Right atrium auricular region (tissue), 2 donors: Measurements from ENCODE around the gene KIF23. TPM values are rescaled to one million over a fixed set of nuclear protein-coding genes. Genes with fewer than 3 reads are reported as not detected.

Experiments
- DNase-seq: peaks from one replicate; pipeline ENCODE4 v3.0.0-alpha.2; 2019; ENCODE audit warnings: low spot score
- H3K27ac ChIP-seq, 2 donors: fragments of 200-600 bp; sonication (generic); 1 replicate in 1 of 2; 2 replicates in 1 of 2; pipeline ENCODE4 v1.5.1; 2016 to 2019
- H3K27me3 ChIP-seq, 2 donors: fragments of 200-600 bp; sonication (generic); one replicate each; pipeline versions ENCODE4 v1.5.1 to v1.6.0; 2017 to 2019
- H3K36me3 ChIP-seq: fragments of 200-600 bp; sonication (generic); one replicate; pipeline ENCODE4 v1.5.1; 2016
- H3K4me1 ChIP-seq, 2 donors: fragments of 200-600 bp; sonication (generic); one replicate each; pipeline versions ENCODE4 v1.5.1 to v1.6.0; 2017 to 2019
- H3K4me3 ChIP-seq, 2 donors: fragments of 200-600 bp; sonication (generic); 1 replicate in 1 of 2; 2 replicates in 1 of 2; pipeline ENCODE4 v1.5.1; 2017 to 2019; ENCODE audit warnings: mild to moderate bottlenecking in 1 of 2, moderate library complexity in 1 of 2
- H3K9me3 ChIP-seq, 2 donors: fragments of 200-600 bp; sonication (generic); one replicate each; pipeline ENCODE4 v1.5.1; 2019
- CTCF ChIP-seq, 2 donors: fragments of 200-600 bp; sonication (generic); IDR thresholded peaks; one replicate each; pipeline ENCODE4 v1.5.1; 2019; ENCODE audit warnings: antibody characterized with exemption in 2 of 2
- total RNA-seq, 2 donors: library from RNA; depleted of rRNA; stranded (reverse); fragments of >200 nt; gene quantifications; one replicate each; pipeline ENCODE4 v1.1.0, GENCODE V29; 2016

Gene KIF23
- total RNA-seq, 2 donors from 2014 or later, result 1.3 to 3.6 TPM

GRCh38 chr15:69484837-69485236 lies 70.7 kb downstream of the KIF23 start:
- Histone ChIP-seq H3K27ac (no peak overlapping the region), H3K4me1 (peaks cover 0 to 6% of the 10 kb centered on the region in 2 donors), H3K9me3 (peaks cover 0 to 12% of the 10 kb centered on the region in 2 donors), H3K36me3 (no peaks in the 10 kb centered on the region), H3K27me3 (no peaks in the 10 kb centered on the region), H3K4me3 (no peak overlapping the region)
- no peak for DNase-seq
- no peak for TF ChIP-seq CTCF (IDR thresholded peaks at IDR 0.05)

GRCh38 chr15:69486481-69487110 lies 72.4 kb downstream of the KIF23 start:
- peaks cover 0 to 6% of the 10 kb centered on the region in 2 donors for H3K4me1 ChIP-seq
- no peaks in the 10 kb centered on the region for H3K27me3 ChIP-seq
- no peak overlapping the region for H3K27ac ChIP-seq
- H3K36me3 ChIP-seq, result no peaks in the 10 kb centered on the region
- no peak overlapping the region for H3K4me3 ChIP-seq
- peaks cover 0 to 6% of the 10 kb centered on the region in 2 donors for H3K9me3 ChIP-seq
- TF ChIP-seq CTCF (IDR thresholded peaks at IDR 0.05), result no peak
- DNase-seq, result peak; percentile 7

- H3K9me3 ChIP-seq, result peaks cover 0 to 6% of the 10 kb centered on the region in 2 donors
- DNase-seq, result no peak
- TF ChIP-seq CTCF (IDR thresholded peaks at IDR 0.05), result no peak
- peaks cover 0 to 6% of the 10 kb centered on the region in 2 donors for H3K4me1 ChIP-seq
- H3K4me3 ChIP-seq, result no peak overlapping the region
- H3K27ac ChIP-seq, result peak overlapping the region in 1 of 2 donors; percentile 6
- no peaks in the 10 kb centered on the region for H3K36me3 ChIP-seq
- no peaks in the 10 kb centered on the region for H3K27me3 ChIP-seq
These were observed 75.0 kb downstream of the KIF23 start for GRCh38 chr15:69489073-69489571.

- Histone ChIP-seq H3K36me3 (no peaks in the 10 kb centered on the region), H3K9me3 (peaks cover 0 to 5% of the 10 kb centered on the region in 2 donors), H3K4me1 (peaks cover 0 to 6% of the 10 kb centered on the region in 2 donors), H3K4me3 (no peak overlapping the region), H3K27ac (peak overlapping the region in 1 of 2 donors; percentile 34), H3K27me3 (no peaks in the 10 kb centered on the region)
- no peak for DNase-seq
- TF ChIP-seq CTCF (IDR thresholded peaks at IDR 0.05), result no peak
These were observed 76.3 kb downstream of the KIF23 start for GRCh38 chr15:69490356-69491037.

- Histone ChIP-seq H3K4me3 (no peak overlapping the region), H3K36me3 (no peaks in the 10 kb centered on the region), H3K9me3 (no peaks in the 10 kb centered on the region), H3K27me3 (no peaks in the 10 kb centered on the region), H3K27ac (peak overlapping the region in 1 of 2 donors; percentile 34), H3K4me1 (peaks cover 0 to 6% of the 10 kb centered on the region in 2 donors)
- peak; percentile 82 for DNase-seq
- no peak for TF ChIP-seq CTCF (IDR thresholded peaks at IDR 0.05)
These were observed 76.9 kb downstream of the KIF23 start for GRCh38 chr15:69491038-69491505.
